Measurements from ENCODE around the gene IGF2R. TPM values are rescaled to one million over a fixed set of nuclear protein-coding genes. Genes with fewer than 3 reads are reported as not detected.

IGF2R gene
- total RNA-seq, 1 experiment from 2014 or later: 75.3 TPM

GRCh38 chr6:160015778-160016684 lies 47.1 kb downstream of the IGF2R start (continued):
- TF ChIP-seq ZNF281 (CRISPR knock-in tag; IDR thresholded peaks at IDR 0.05) (no peak), E2F1 (CRISPR knock-in tag; IDR thresholded peaks at IDR 0.05) (no peak), MXD4 (CRISPR knock-in tag; IDR thresholded peaks at IDR 0.05; ENCODE audit: borderline replicate concordance) (no peak), ZNF317 (CRISPR knock-in tag; IDR thresholded peaks at IDR 0.05; ENCODE audit: borderline replicate concordance, low read depth) (no peak), KAT7 (CRISPR knock-in tag; IDR thresholded peaks at IDR 0.05; ENCODE audit: borderline replicate concordance) (no peak), AFF4 (CRISPR knock-in tag; IDR thresholded peaks at IDR 0.05; ENCODE audit: borderline replicate concordance) (no peak), MAX (CRISPR knock-in tag; IDR thresholded peaks at IDR 0.05) (no peak), SP1 (CRISPR knock-in tag; conservative IDR thresholded peaks at IDR 0.05) (no peak), MLX (CRISPR knock-in tag; IDR thresholded peaks at IDR 0.05) (no peak)

- Mint-ChIP-seq H3K36me3 (peaks cover 14% of the 10 kb centered on the region), H3K4me1 (no peaks in the 10 kb centered on the region), H3K27ac (no peak overlapping the region), H3K4me3 (no peak overlapping the region), H3K27me3 (ENCODE audit: low read depth) (no peaks in the 10 kb centered on the region), H3K9me3 (peaks cover 15% of the 10 kb centered on the region)
- ChIA-PET POLR2A (no interaction called here), CTCF (no interaction called here)
- TF ChIP-seq ZNF121 (CRISPR knock-in tag; IDR thresholded peaks at IDR 0.05): no peak
- no peak for TF ChIP-seq USF1 (CRISPR knock-in tag; IDR thresholded peaks at IDR 0.05)
- no peak for TF ChIP-seq CDX4 (CRISPR knock-in tag; IDR thresholded peaks at IDR 0.05; ENCODE audit: borderline replicate concordance)
- no peak for TF ChIP-seq AR (CRISPR knock-in tag; IDR thresholded peaks at IDR 0.05)
- no peak for TF ChIP-seq GABPB1 (CRISPR knock-in tag; IDR thresholded peaks at IDR 0.05)
- no peak for DNase-seq (ENCODE audit: low spot score)
- no peak for ATAC-seq
Observed at GRCh38 chr6:160022101-160022500, 53.2 kb downstream of the IGF2R start.
